SK-N-DZ (cell line): Measurements from ENCODE around the gene MRPS31.
"Not testable (repeated sequence)": the region's sequence is repeated elsewhere in the genome, so short reads cannot be mapped to it uniquely, and the experiment has no call there.

Experiments used
- DNase-seq: peaks from one replicate; pipeline ENCODE4 v3.0.0-alpha.2; 2015; ENCODE audit warnings: low spot score

The MRPS31 gene

DNA sequence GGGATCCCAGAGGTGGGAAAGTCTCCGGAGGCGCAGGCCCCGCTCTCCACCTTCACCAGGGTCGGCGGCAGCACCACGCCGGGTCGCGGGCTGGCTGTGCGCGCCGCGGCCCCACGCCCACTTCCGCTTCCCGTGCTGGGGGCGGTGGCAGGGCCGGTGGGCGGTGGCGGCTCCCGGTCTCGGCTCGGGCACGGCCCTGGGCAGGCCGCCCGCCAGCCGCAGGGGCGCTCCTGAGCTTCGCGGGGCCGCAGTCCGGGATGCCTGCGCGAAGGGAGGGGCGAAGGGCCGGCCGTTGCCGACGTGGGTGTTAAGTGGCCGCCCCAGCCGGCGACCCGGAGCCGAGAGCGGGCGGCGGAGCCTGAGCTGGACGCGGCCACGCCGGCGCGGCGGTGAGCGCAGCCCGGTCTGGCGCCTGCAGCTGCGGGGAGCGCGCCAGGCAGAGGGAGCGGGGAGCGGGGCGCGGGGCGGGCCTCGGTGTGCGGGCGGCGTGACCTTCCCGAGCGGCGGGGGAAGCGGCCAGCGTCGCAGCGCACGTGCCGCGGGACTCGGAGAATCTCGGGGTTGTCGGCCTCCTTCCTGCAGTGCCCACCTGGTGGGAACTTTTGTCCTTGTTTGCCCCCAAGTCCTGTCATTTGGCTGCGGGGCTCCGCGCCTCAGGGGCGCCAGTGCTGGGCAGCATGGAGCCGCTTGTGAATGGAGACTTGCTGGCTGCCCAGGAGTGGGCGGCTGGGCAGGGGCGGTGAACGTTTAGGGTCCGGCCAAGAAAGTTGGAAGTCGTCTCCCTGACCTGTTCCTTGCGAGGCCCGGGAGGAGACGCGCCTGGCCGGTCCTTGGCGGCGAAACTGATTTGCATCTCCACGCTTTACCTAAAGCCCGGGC lies 18.5 kb upstream of the MRPS31 start, which contains the start of gene SLC25A15:
Gene SLC25A15 (plus strand): TSS at position 337 of the 879 bp plus-strand sequence. CDS start 3,616 bp downstream, outside the sequence.
- peak; percentile 77 for DNase-seq

DNA sequence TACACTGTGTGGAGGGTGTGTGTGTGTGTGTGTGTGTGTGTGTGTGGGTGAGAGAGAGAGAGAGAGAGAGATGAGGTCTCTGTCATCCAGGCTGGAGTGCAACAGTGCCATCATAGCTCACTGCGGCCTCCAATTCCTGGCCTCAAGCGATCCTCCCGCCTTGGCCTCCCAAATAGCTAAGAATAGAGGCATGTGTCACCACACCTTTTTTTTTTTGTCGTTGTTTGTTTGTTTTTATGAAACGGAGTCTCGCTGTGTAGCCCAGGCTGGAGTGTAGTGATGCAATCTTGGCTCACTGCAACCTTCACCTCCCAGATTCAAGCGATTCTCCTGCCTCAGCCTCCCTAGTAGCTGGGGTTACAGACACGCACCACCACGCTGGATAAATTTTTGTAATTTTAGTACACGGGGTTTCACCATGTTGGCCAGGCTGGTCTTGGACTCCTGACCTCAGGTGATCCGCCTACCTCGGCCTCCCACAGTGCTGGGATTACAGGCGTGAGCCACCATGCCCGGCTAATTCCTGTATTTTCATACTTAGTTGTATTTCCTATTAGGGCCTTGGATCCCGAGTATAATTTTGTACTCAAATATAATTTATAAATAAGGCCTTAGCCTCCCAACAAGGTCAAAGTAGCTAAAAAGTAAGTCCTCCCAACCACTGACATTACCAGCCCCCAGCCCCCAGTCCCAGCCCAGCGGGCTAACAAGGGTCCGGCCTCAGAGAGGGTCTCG lies 17.7 kb upstream of the MRPS31 start:
- DNase-seq: not testable (repeated sequence)

DNA sequence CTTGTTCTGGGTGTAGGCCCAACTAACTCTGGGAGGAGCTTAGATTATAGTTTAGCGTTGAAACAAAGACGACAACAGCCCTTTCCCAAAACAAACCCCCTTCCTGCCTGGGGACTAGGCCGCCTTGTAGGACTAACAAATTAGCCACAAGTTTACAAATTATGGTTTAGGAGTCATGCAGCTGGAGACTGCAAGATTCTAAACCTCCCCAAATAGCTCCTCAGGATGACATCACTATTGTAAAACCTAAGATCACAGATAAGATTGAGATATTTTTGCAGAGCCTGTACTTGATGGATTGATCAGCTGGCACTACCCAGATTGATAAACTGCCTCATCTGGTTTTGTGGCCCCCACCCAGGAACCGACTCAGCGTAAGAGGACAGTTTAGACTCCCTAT lies 16.1 kb upstream of the MRPS31 start:
- no peak for DNase-seq

DNA sequence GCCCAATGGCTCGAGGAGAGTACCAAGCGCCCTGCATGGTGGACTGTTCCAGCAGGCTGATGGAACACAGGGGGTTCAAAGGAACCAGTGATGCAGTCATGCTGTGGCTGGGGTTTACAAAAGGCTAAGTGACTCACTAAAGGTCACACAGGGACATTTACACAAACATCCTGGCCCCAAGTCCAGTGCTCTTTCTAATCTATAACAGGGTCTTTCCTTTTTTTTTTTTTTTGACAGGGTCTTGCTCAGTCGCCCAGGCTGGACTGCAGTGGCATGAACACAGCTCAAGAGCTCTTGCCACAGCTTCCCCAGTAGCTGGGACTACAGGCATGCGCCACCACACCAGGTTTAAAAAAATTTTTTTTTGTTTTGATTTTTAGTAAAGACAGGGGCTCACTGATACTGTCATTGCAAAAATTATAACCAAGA lies 15.6 kb upstream of the MRPS31 start:
- DNase-seq: no peak

DNA sequence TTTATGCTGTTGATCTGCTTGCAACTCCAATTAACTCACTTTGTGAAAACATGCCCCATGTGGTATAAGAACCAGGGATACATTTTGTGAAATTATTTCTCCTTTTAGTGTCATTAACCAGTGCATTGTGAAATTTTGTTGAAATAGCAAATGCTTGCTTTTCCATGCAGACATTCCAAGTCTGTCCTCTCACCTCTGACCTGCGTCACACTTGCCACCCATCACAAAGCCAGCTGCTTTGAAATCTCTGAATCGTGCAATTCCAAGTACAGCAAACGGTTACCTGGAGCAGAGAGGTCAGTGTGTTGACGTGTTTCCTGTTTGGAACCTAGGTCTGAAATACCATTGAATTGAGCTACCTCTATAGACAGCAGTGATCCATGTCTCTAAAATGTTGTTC lies 13.6 kb upstream of the MRPS31 start:
- no peak for DNase-seq

DNA sequence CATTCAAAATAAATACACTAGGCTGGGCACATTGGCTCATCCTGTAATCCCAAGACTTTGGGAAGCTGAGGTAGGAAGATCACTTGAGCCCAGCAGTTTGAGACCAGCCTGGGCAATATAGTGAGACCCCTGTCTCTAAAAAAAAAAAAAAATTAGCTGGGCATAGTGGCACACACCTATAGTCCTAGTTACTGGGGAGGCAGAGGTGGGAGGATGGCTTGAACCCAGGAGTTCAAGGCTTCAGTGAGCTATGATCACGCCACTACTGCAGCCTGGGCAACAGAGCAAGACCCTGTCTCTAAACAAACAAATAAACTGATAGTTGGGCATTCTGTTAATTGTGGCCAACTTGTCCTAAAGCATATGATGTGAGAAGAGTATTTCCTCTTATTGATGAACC lies 12.0 kb upstream of the MRPS31 start:
- not testable (repeated sequence) for DNase-seq

DNA sequence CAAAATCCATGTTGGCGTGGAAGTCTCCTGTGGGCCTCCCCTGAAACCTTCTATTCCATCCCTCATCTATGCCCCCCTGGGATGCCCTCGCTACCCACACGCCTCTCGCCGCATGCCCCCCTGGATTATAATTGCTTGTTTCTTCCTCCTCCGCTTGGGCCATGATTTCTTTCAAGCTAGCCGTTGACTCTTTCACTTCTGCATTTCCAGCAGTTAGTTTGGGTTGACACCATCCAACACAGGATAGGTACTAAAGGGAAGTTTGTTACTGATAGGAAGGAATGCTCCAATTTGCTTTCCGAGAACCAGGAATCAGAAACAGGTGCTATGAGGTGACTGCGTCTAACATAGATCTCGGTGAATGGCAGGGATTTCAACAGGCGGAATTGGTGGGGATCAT lies 10.7 kb upstream of the MRPS31 start:
- DNase-seq: no peak

DNA sequence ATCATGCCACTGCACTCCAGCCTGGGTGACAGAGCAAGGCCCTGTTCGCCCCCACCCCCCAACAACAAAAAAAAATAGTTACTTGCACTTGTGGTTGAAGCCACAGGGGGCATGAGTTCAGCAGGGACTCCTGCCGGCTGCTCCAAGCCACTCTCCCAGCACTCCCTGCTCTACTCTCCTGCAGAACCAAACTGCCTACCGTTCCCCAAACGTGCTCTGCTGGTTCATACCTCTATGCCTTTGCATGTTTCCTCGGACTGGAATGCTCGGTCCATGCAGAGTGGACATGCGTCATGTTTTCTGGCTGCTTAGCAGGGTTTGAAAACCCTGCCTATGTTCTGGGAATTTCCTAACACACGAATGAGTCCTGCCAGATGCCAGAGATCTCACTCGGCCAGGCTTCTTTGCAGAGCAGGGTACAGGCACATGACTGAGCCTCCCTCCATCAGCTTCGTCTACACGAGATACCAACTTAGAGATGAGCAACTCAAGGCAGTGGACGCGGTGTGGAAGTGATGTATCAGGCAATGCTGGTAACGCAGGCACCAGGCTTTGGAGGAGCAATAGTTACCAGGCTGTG lies 9.9 kb upstream of the MRPS31 start:
- DNase-seq: peak; percentile 45

DNA sequence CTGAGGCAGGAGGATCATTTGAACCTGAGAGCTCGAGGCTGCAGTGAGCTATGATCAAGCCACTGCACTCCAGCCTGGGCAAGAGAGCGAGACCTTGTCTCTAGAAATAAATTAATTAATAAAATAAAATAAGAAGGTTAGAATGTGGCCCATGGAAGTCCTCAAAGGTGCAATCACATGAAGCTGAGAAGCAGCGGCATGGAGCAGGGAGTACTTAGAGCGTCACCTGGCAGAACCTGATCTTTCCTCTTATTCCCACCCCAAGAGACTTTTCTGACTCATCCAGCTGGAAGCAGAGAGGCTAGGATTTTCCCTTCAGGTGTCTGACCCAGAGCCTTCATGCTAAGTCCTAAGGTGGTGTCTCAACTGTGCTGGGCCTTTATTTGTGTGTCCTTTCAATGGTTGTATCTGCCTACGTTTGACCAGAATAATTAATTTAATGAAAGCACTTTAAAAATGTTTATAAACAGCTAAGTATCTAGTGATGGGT lies 8.9 kb upstream of the MRPS31 start:
- DNase-seq: no peak

DNA sequence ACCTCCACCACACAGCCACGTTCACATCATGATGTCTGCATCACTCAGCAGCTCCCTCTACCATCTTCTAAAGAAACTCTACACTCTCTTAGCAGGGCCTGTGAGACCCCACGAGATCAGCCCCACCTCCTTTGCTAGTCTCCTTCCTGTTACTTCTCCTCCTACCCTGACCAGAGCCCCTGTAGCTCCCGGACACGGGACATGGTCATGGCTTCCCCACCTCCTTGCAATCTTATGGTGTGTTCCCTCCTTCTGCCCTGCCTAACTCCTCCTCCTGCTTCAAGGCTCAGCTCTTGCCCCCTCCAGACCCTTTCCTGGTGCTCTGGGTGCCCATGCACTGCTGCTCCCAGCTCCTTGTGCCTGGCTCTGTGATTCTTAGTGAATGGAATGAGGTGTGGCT lies 8.1 kb upstream of the MRPS31 start:
- no peak for DNase-seq

DNA sequence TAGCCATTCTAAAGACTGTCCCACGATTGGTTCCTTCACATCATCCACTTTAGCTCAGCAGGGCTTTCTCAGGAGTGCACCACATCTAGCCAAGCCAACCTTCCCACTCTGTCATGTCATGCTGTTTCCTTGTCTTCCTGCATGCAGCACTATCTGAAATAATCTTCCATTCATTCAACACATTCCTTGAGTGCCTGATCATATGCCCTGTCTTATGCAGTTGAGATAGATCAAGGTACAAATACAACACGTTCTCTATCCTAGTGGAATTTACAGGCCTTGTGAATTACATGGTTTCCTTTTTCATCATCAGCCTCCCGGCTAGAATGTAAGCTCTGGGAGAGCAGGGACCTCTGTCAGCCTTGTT lies 6.8 kb upstream of the MRPS31 start:
- no peak for DNase-seq

DNA sequence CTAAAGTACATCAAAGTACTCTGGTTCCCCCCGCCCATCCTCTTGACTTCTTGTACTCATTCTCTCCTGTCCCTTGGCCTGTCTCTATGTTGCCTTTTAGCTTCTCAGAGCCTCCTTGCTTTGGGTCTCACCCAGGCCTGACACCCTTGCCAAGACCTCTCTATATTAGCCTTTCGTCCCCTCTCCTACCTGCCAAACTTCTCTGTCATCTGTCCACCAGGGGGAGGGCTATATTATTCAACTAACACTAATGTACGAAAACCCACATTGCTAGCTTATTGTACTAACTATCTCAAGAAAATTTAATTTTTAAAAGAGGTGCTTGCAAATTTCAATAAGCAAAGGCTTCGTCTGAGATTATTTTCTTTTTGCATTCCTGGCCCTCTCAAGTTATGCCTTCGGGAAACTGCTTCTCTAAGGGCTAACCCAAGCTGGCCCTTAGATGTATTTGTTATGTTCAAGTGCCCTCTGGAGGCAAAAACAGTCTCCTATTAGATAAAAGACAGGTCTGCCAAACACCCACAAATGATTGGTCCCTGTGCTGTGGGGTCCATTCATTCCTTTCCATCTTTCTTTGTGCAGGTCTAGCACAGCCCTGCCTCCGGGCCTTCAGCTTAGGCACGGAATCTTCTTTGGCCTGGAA lies 6.3 kb upstream of the MRPS31 start:
- peak; percentile 76 for DNase-seq

DNA sequence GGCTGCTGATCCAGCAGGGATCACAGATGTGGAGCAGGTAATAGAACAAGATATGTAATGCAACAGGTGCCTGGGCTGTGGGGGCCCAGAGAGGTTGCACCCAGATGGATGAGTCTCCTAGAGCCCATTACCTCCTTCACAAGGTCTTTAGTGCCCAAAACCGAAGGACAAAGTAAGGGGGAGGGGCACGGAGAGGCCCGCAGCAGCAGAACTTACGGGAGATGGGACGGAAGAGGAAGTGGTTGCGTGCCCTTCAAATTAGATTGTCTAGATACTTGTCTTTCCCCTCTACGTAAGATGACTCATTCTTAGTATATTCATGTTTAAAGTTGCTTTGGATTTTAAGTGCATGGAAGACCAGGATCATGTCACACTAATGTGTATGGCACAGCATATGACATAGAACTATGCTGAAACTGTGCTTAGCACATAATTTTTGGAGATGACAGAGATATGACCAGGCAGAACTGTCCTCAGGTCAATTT lies 5.7 kb upstream of the MRPS31 start:
- no peak for DNase-seq

DNA sequence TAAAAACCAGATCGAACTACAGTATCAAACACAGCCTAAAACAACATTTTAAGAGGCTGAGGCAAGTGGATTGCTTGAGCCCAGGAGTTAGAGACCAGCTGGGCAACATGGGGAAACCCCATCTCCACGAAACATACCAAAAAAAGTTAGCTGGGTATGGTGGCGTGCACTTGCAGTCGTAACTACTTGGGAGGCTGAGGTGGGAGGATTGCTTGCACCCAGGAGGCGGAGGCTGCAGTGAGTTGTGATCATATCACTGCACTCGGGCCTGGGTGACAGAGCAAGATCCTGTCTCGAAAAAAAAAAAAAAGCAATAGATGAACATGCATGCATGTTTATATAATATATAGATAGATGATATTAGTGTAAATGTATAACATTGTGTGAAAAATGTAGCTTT lies 5.2 kb upstream of the MRPS31 start:
- no peak for DNase-seq

DNA sequence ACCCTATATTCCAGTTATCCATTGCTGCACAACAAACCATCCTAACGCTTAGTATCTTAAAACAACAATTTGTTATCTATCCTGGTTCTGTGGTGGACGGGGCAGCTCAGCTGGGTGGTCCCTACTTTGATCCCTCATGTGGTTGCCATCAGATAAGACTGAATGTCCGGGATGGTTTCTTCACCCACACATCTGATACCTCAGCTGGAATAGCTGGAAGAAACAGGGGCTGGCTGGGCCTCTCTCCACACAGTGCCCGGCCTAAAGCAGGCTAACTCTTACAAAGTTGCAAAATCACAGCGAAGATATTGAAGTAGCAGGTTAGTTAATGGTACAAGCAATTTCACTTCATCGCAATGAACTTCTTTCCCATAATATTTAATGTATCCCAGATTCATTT lies 3.7 kb upstream of the MRPS31 start:
- DNase-seq: no peak

DNA sequence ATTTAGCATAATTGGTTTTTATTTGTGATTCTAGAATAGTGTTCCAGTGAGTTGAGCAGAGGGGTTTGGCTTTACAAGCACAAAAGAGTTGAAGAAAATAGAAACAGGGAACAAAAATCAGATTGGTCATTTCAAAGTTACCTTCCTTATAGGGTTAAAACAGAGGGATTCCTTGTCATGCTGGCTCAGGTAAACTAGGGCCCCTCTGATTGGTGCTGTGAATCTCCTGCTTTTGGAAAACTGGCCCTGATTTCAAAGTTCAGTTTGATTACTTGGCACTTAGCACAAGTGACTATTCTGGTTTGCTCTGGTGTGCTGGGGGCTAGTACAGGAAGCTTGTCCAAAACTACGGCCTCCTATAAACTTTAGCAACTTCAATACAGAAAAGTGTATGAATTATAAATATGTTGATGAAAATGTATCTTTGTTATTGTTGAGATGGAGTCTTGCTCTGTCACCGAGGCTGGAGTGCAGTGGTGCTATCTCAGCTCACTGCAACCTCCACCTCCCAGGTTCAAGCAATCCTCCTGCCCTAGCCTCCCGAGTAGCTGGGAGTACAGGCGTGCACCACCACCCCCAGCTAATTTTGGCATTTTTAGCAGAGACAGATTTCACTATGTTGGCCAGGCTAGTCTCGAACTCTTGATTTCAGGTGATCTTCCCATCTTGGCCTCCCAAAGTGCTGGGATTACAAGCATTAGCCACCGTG lies 1.9 kb upstream of the MRPS31 start:
- no peak for DNase-seq

DNA sequence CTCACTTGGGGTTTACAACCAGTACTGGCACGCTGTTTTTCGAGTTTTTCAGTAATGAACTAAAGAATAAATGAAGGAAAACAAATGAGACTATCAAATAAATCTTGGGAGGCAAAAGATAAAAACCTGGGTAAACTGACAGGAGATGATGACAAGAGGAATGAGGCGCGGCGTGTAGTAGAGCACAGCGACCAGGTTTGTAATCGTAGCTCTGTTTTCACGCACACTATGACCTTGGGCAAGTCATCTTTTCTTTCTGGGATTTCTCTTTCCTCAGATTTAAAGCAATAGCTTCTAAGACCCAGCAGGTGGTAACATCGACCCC lies 419 bp downstream of the MRPS31 start:
- no peak for DNase-seq

DNA sequence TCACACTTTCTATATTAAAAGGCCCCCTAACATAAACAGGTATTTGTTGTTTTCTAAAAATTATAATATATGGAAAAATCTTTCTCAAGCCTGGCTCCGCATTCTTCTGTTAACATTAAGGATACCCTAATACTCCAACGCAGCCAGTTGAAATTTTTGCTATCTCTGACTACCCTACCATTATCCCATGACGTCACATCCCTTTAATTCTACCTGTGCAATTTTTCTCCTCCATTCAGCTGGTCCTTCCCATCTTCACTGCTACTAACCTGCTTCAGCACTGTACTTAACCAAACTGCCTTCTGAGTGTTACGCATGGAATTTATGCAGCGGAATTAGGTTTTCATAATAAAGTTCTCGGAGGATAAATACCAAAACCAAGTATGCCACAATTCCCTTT lies 1.0 kb downstream of the MRPS31 start:
- no peak for DNase-seq

DNA sequence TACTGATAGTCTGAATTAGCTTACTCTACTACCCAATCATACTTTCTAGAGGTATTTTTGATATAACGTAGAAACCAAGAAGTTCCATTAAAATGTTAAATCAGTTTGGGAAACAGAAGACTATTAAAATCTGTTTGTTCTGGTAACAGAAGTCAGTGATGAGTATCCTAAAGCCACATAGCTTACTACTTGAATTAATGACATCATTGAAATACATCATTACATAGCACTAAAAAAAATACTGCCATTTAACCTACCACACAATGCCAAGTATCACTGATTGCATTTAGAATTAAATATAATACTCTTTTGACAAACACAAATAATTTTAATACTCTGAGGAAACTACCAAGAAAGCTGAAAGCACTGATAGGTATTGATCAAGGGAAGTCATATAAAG lies 5.4 kb downstream of the MRPS31 start:
- DNase-seq: no peak

DNA sequence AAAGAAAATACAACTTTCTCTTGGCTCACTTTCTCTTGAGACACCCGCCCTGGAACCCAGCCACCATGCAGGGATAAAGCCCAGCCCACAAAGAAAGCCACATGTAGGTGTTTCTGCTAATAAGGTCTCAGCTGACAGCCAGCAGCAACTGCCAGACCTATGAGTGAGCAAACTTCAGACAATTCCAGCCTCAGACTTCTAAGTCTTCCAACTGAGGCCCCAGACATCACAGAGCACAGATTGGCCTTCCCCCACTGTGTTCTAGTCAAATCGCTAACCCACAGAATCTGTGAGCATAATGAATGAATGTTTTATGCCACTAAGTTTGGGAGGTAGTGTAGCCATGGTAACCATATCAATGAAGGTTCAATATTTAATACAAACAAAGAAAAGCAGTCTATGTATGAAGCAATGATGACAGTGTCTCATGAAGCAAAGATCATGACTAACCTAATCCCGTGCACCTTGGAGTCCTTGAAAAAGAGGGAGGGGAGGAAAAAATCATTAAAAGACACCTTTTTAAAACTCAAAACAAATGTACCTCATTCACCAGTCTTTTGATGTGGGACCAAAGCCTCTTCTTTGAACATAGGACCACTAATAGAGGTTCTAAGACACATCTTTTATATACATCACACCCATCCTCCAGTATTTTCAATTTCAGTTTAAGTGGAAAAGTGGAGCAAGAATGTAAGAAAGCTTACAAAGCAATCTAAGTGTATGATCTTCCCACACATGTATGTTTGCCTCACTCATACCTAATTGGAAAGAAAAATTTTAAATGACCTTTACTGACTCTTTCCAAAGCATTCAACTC lies 6.2 kb downstream of the MRPS31 start:
- no peak for DNase-seq
